HEK293T (cell line): ENCODE results near the gene ZNF239.
"Not testable (repeated sequence)": the region's sequence is repeated elsewhere in the genome, so short reads cannot be mapped to it uniquely, and the experiment has no call there.

Experiments
- CTCF ChIA-PET: fragments of 350-600 bp; formaldehyde crosslinking; extraction: SDS; loops from one replicate; lab custom pipeline; 2021; ENCODE audit warnings: antibody characterized with exemption, inconsistent platforms; lab: Yijun Ruan, JAX
- POLR2A ChIA-PET: fragments of 350-600 bp; formaldehyde crosslinking; extraction: SDS; loops from one replicate; lab custom pipeline; 2020; ENCODE audit warnings: antibody characterized with exemption, inconsistent platforms; lab: Yijun Ruan, JAX
- DNase-seq: peaks from one replicate; pipeline ENCODE4 v3.0.0; 2012; ENCODE audit warnings: mixed read lengths; ENCODE audit errors: extremely low spot score
- ARNT ChIP-seq: fragments of 450-650 bp; IDR thresholded peaks from 2 replicates; pipeline ENCODE4 v1.6.1; 2017; ENCODE audit warnings: mild to moderate bottlenecking
- BHLHE40 ChIP-seq: fragments of 450-650 bp; IDR thresholded peaks from 2 replicates; pipeline ENCODE4 v1.6.1; 2016; ENCODE audit warnings: mild to moderate bottlenecking, moderate library complexity, borderline replicate concordance
- CTBP1 ChIP-seq: fragments of 450-650 bp; IDR thresholded peaks from 2 replicates; pipeline ENCODE4 v1.6.1; 2016; ENCODE audit warnings: borderline replicate concordance
- ELF4 ChIP-seq: fragments of 450-650 bp; IDR thresholded peaks from 2 replicates; pipeline ENCODE4 v1.6.1; 2017; ENCODE audit warnings: antibody characterized with exemption
- FOXA1 ChIP-seq: fragments of 450-650 bp; IDR thresholded peaks from 2 replicates; pipeline ENCODE4 v1.6.1; 2016; ENCODE audit warnings: mild to moderate bottlenecking
- FOXK2 ChIP-seq: fragments of 450-650 bp; IDR thresholded peaks from 2 replicates; pipeline ENCODE4 v1.6.1; 2016; ENCODE audit warnings: mild to moderate bottlenecking
- FOXM1 ChIP-seq: fragments of 450-650 bp; IDR thresholded peaks from 2 replicates; pipeline ENCODE4 v1.6.1; 2017; ENCODE audit warnings: mild to moderate bottlenecking, borderline replicate concordance
- HDGF ChIP-seq: fragments of 450-650 bp; IDR thresholded peaks from 2 replicates; pipeline ENCODE4 v1.6.1; 2017; ENCODE audit warnings: antibody characterized with exemption, borderline replicate concordance
- L3MBTL2 ChIP-seq: fragments of 450-650 bp; conservative IDR thresholded peaks from 2 replicates; pipeline ENCODE4 v1.6.1; 2016; ENCODE audit warnings: mild to moderate bottlenecking
- LEF1 ChIP-seq: fragments of 450-650 bp; IDR thresholded peaks from 2 replicates; pipeline ENCODE4 v1.6.1; 2017; ENCODE audit warnings: mild to moderate bottlenecking, borderline replicate concordance
- NFRKB ChIP-seq: fragments of 450-650 bp; IDR thresholded peaks from 2 replicates; pipeline ENCODE4 v1.6.1; 2016; ENCODE audit warnings: mild to moderate bottlenecking, moderate library complexity
- SP1 ChIP-seq: fragments of 450-650 bp; IDR thresholded peaks from 2 replicates; pipeline ENCODE4 v1.6.1; 2017
- SUZ12 ChIP-seq: fragments of 450-650 bp; IDR thresholded peaks from 2 replicates; pipeline ENCODE4 v1.6.1; 2016; ENCODE audit warnings: mild to moderate bottlenecking
- TARDBP ChIP-seq: fragments of 450-650 bp; IDR thresholded peaks from 2 replicates; pipeline ENCODE4 v1.6.1; 2016
- ZNF384 ChIP-seq: fragments of 450-650 bp; IDR thresholded peaks from 2 replicates; pipeline ENCODE4 v1.6.1; 2016
- TF ChIP-seq, protein P1 (sequence below): fragments of 450-650 bp; IDR thresholded peaks from 2 replicates; pipeline ENCODE4 v1.6.1; 2016

The ZNF239 gene

DNA sequence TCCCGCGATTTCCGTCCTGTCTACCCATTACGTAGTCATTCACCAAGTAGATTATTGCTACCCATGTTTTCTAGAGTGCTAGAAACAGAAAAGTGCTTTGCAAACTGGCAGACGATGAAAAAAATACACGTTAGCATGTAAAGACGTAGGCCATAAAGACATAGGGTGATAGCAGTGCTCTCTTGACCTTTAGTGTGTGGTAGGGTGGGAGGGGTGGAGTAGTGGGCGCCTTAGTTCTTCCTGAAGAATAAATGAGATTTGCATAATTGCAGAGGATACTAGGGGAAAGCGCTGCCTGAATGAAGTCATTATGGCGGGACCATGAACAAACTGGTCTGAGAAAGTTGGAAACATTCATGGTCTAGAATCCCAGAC, 32.8 kb upstream of the ZNF239 start:
- no peak for DNase-seq
- TF ChIP-seq ZNF384 = no peak
- TF ChIP-seq, protein P1, sequence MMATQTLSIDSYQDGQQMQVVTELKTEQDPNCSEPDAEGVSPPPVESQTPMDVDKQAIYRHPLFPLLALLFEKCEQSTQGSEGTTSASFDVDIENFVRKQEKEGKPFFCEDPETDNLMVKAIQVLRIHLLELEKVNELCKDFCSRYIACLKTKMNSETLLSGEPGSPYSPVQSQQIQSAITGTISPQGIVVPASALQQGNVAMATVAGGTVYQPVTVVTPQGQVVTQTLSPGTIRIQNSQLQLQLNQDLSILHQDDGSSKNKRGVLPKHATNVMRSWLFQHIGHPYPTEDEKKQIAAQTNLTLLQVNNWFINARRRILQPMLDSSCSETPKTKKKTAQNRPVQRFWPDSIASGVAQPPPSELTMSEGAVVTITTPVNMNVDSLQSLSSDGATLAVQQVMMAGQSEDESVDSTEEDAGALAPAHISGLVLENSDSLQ = no peak
- no peak for TF ChIP-seq NFRKB
- no peak for TF ChIP-seq FOXK2
- no peak for TF ChIP-seq FOXA1
- ChIA-PET CTCF (no interaction called here), POLR2A (interaction anchor here (0.6 to 1.0 kb wide), 2 partner anchors 9 to 33 kb away, joined by 3 to 4 read pairs; no protein-coding TSS in a partner anchor)

DNA sequence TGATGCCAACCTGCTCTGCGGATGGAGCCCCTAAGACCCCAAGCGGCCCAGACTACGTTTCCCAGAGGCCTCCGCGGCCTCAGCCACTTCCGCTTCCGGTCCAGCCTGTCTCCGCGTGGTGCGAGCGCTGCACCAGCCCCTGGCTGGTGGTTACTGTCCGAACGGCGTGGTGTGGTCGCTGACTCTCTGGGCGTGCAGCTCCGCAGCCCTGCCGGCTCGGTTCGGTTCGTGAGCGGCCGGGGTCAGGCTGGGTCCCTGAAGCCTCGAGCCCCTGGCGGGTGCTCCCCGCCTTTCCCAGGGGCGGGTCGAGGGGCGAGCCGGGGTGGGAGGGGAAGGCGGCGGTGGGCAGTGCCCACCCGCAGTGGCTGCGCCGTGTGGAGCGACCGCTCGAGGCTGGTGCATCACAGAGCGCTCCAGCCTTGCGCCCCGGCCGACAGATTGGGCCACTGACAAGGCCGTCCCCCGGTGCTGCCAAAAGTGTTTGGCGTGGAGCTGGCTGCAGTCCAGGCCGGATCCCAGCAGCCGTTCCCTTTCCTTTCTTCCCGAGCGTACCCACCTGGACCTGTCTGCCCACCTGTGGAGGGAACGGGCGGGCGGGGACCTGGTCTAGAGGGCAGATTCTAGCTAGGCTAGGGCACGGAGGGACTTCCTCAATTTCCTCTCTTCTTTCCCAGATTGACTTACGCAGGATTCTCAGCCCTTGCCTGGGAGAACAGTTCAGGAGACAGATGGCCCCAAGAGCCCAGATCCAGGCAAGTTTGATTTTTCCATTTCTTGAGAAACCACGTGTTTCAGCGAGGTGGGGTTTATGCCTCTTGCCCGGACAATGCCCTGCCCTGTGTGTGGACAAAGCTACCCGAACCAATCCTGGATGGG, 32.1 kb upstream of the ZNF239 start, which contains the start of gene ZNF485:
TSS of gene ZNF485 (plus strand) at position 116 of the 876 bp plus-strand sequence. CDS start at position 729, 613 bp downstream.
- peak; percentile 85 for DNase-seq
- ChIA-PET POLR2A (interaction anchor here (0.6 to 1.0 kb wide), 2 partner anchors 9 to 34 kb away, joined by 3 to 4 read pairs; no protein-coding TSS in a partner anchor), CTCF (no interaction called here)
- no peak for TF ChIP-seq CTBP1
- TF ChIP-seq ELF4 = peak; percentile 80
- no peak for TF ChIP-seq ZNF384
- no peak for TF ChIP-seq HDGF
- peak; percentile 98 for TF ChIP-seq L3MBTL2
- no peak for TF ChIP-seq SUZ12
- TF ChIP-seq NFRKB = no peak
- TF ChIP-seq FOXM1 = no peak
- TF ChIP-seq TARDBP = no peak
- no peak for TF ChIP-seq FOXA1
- TF ChIP-seq, protein P1 = no peak; the same call in 1 of the 2 replicates
- no peak for TF ChIP-seq ARNT
- no peak for TF ChIP-seq FOXK2
- TF ChIP-seq LEF1 = no peak
- TF ChIP-seq SP1 = no peak
- no peak for TF ChIP-seq BHLHE40

DNA sequence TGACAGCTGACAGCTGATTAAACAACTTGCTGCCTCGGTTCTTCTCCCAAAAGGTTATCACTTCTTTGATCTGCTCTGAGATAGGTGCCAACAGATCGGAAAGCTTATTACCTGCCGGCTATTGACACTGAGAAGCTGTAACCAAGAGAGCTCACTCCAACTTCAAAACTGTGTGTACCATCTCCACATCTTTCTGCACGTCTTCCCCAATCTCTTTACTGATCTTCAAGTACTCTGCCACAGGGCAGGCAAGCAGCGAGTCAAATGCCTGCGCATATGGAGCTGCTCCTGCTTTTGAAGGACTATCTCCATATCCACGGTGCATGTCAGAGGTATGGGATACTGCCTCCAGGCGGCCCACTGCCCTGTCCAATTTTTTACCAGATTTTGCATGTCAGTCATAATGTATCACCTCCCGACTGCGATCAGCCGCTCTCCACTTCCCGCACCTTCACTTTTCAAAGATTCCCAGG, 31.5 kb upstream of the ZNF239 start:
- TF ChIP-seq ARNT = no peak
- TF ChIP-seq, protein P1 = 0 out of 2 replicates have a peak, but pooled peaks have one; percentile 29
- TF ChIP-seq HDGF = no peak
- POLR2A ChIA-PET = no interaction called here
- DNase-seq = no peak
- CTCF ChIA-PET = interaction anchor here (0.7 kb wide), 1 partner anchor 274 kb away, joined by 4 read pairs; no protein-coding TSS in a partner anchor

DNA sequence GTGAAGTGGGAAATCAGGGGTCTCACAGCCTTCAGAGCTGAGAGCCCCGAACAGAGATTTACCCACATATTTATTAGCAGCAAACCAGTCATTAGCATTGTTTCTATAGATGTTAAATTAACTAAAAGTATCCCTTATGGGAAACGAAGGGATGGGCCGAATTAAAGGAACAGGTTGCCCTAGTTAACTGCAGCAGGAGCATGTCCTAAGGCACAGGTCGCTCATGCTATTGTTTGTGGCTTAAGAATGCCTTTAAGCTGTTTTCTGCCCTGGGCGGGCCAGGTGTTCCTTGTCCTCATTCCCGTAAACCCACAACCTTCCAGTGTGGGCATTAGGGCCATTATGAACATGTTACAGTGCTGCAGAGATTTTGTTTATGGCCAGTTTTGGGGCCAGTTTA, 27.2 kb upstream of the ZNF239 start:
- DNase-seq, POLR2A ChIA-PET, CTCF ChIA-PET: not testable (repeated sequence)

DNA sequence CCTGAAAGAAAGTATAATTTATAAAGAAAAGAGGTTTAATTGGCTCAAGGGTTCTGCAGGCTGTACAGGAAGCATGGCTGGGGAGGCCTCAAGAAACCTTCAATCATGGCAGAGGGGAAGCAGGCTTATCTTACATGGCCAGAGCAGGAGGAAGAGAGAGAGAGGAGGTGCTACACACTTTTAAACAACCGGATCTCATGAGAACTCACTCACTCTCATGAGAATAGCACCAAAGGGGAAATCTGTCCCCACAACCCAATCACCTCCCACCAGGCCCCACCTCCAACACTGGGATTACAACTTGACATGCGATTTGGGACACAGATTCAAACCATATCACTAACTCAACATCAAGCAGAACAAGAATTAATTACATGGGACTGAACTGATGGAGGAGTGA, 24.9 kb upstream of the ZNF239 start:
- DNase-seq = no peak
- TF ChIP-seq CTBP1 (no peak), FOXM1 (no peak), SP1 (no peak), ARNT (no peak), FOXK2 (no peak), ELF4 (no peak), FOXA1 (no peak), LEF1 (no peak), TARDBP (no peak), NFRKB (no peak), ZNF384 (no peak), L3MBTL2 (no peak), HDGF (no peak), SUZ12 (no peak), BHLHE40 (no peak)
- TF ChIP-seq, protein P1 = no peak
- ChIA-PET CTCF (no interaction called here), POLR2A (no interaction called here)

DNA sequence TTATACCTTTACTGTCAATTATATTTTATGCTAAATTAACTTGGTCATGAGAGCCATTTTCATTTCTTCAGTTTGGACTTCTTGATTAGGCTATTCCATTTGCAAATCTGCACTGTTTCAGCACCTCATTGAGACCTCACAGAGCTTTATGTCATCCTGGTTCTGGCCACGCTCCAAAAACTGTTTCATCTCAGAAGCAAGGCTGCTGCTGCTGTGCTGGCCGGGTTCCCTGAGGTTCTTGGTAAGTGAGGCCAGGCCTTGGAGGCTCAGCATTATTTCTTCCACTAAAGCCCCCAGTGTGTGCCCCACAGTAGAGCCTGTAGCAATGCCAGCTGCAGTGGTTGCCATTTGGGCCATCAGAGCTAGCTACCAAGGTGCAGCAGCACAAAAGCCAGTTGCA, 24.0 kb upstream of the ZNF239 start:
- CTCF ChIA-PET = no interaction called here
- no peak for TF ChIP-seq FOXA1
- TF ChIP-seq TARDBP = no peak
- no peak for TF ChIP-seq FOXK2
- no peak for TF ChIP-seq SUZ12
- TF ChIP-seq L3MBTL2 = no peak
- no peak for TF ChIP-seq ELF4
- no peak for TF ChIP-seq SP1
- TF ChIP-seq FOXM1 = no peak
- no peak for TF ChIP-seq ZNF384
- no peak for TF ChIP-seq BHLHE40
- POLR2A ChIA-PET = interaction anchor here (1.1 kb wide), 1 partner anchor 8 kb away, joined by 4 read pairs; no protein-coding TSS in a partner anchor
- no peak for DNase-seq
